Trophoblast cell (in vitro differentiated cells and primary cell): Measurements from ENCODE around the gene PRRC2C.

Source experiments
- DNase-seq, 2 donors: peaks; one replicate each; pipeline ENCODE4 v3.0.0-alpha.2; 2016
- H2AFZ ChIP-seq: 2 replicates; pipeline ENCODE4 v1.6.1; 2013; ENCODE audit warnings: low read length, moderate library complexity, mild to moderate bottlenecking; ENCODE audit not compliant: insufficient read depth, poor library complexity
- H2AK5ac ChIP-seq: 2 replicates; pipeline ENCODE4 v1.6.1; 2013; ENCODE audit warnings: mild to moderate bottlenecking, low read length
- H2BK120ac ChIP-seq: 2 replicates; pipeline ENCODE4 v1.6.1; 2013; ENCODE audit warnings: low read length, mild to moderate bottlenecking, moderate library complexity; ENCODE audit not compliant: insufficient read depth, poor library complexity
- H2BK12ac ChIP-seq: 2 replicates; pipeline ENCODE4 v1.6.1; 2013; ENCODE audit warnings: mild to moderate bottlenecking, low read length, moderate library complexity
- H2BK5ac ChIP-seq: 2 replicates; pipeline ENCODE4 v1.6.1; 2013; ENCODE audit warnings: low read length, low read depth, moderate library complexity, mild to moderate bottlenecking; ENCODE audit not compliant: poor library complexity
- H3K14ac ChIP-seq: 2 replicates; pipeline ENCODE4 v1.6.1; 2013; ENCODE audit warnings: mild to moderate bottlenecking, low read length
- H3K18ac ChIP-seq: 2 replicates; pipeline ENCODE4 v1.6.1; 2013; ENCODE audit warnings: mild to moderate bottlenecking, low read length
- H3K23ac ChIP-seq: 2 replicates; pipeline ENCODE4 v1.6.1; 2013; ENCODE audit warnings: low read length
- H3K27ac ChIP-seq: 2 replicates; pipeline ENCODE4 v1.5.1; 2013; ENCODE audit warnings: low read depth, mild to moderate bottlenecking, inconsistent platforms, low read length, moderate library complexity
- H3K27me3 ChIP-seq: 2 replicates; pipeline ENCODE4 v1.6.1; 2013; ENCODE audit warnings: inconsistent platforms, mild to moderate bottlenecking, low read length, moderate library complexity; ENCODE audit not compliant: insufficient read depth
- H3K36me3 ChIP-seq, 2 experiments: 1 replicate in 1 of 2; 2 replicates in 1 of 2; pipeline ENCODE4 v1.6.1; 2013; ENCODE audit warnings: low read length in 2 of 2, mild to moderate bottlenecking in 2 of 2, moderate library complexity in 1 of 2; ENCODE audit not compliant: insufficient read depth in 2 of 2, control insufficient read depth in 1 of 2
- H3K4ac ChIP-seq: 2 replicates; pipeline ENCODE4 v1.6.1; 2013; ENCODE audit warnings: low read depth, mild to moderate bottlenecking, low read length, moderate library complexity
- H3K4me1 ChIP-seq, 2 experiments: 1 replicate in 1 of 2; 2 replicates in 1 of 2; pipeline ENCODE4 v1.6.1; 2013; ENCODE audit warnings: low read length in 2 of 2, mild to moderate bottlenecking in 2 of 2, moderate library complexity in 1 of 2; ENCODE audit not compliant: insufficient read depth in 2 of 2, control insufficient read depth in 1 of 2
- H3K4me2 ChIP-seq: 2 replicates; pipeline ENCODE4 v1.6.1; 2013; ENCODE audit warnings: inconsistent platforms, mild to moderate bottlenecking, low read length, moderate library complexity
- H3K4me3 ChIP-seq: 2 replicates; pipeline ENCODE4 v1.5.1; 2013; ENCODE audit warnings: mild to moderate bottlenecking, low read depth, low read length, inconsistent platforms
- H3K79me1 ChIP-seq: one replicate; pipeline ENCODE4 v1.6.1; 2013; ENCODE audit warnings: low read length
- H3K79me2 ChIP-seq: 2 replicates; pipeline ENCODE4 v1.6.1; 2013; ENCODE audit warnings: low read length, mild to moderate bottlenecking; ENCODE audit not compliant: control insufficient read depth, insufficient read depth, poor library complexity
- H3K9ac ChIP-seq: 2 replicates; pipeline ENCODE4 v1.6.1; 2013; ENCODE audit warnings: mild to moderate bottlenecking, low read length
- H3K9me3 ChIP-seq: 2 replicates; pipeline ENCODE4 v1.6.1; 2013; ENCODE audit warnings: low read depth, mild to moderate bottlenecking, control low read depth, inconsistent platforms, low read length; ENCODE audit not compliant: insufficient read depth
- H4K12ac ChIP-seq: 2 replicates; pipeline ENCODE4 v1.6.1; 2013; ENCODE audit warnings: low read depth, mild to moderate bottlenecking, low read length, moderate library complexity
- H4K8ac ChIP-seq: 2 replicates; pipeline ENCODE4 v1.6.1; 2013; ENCODE audit warnings: low read depth, mild to moderate bottlenecking, low read length, moderate library complexity
- H4K91ac ChIP-seq: one replicate; pipeline ENCODE4 v1.6.1; 2013; ENCODE audit warnings: low read depth, mild to moderate bottlenecking, low read length, moderate library complexity
- WGBS: extraction: QIAGEN DNeasy Blood & Tissue Kit; methylation state at CpG from one replicate; pipeline ENCODE4 v1.1.7; 2013; ENCODE audit warnings: missing lambda C conversion rate; ENCODE audit not compliant: insufficient read length, insufficient coverage; ENCODE audit errors: extremely low coverage; 5-methylcytosine and 5-hydroxymethylcytosine counted together

The PRRC2C gene

DNA sequence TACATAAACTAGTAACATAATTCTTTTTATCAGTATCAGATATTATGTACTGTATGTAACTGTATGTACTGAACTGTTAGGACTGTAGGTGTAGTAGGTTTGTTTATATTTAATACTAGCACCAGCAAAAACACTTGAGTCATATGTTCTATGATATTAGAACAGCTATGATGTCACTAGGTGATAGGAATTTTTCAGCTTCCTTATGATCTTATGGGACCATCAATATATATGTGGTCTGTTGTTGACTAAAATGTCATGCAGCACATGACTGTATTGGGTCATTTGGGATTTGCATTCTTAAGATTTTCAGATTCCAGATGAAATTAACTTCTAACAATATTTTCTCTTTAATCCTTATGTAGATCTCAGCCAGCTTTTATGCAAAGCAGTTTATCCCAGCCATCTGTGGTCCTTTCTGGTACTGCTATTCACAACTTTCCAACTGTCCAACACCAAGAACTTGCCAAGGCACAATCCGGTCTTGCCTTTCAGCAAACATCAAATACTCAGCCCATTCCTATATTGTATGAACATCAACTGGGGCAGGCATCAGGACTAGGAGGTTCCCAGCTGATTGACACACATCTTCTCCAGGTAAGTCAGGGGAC, 98.4 kb downstream of the PRRC2C start:
- Histone ChIP-seq H2BK12ac (no peak overlapping the region), H3K18ac (no peak overlapping the region), H3K4ac (no peak overlapping the region), H2AK5ac (no peak overlapping the region), H3K4me3 (no peak overlapping the region), H3K79me1 (no peaks in the 10 kb centered on the region), H3K9me3 (no peaks in the 10 kb centered on the region), H2BK5ac (no peak overlapping the region), H3K27me3 (no peaks in the 10 kb centered on the region), H2AFZ (no peak overlapping the region), H2BK120ac (no peak overlapping the region), H3K4me1 (no peaks in the 10 kb centered on the region), H4K8ac (no peak overlapping the region), H3K79me2 (no peaks in the 10 kb centered on the region), H3K36me3 (peaks cover 22 to 37% of the 10 kb centered on the region in 2 experiments), H4K12ac (no peak overlapping the region), H3K9ac (peak overlapping the region; percentile 72), H3K27ac (no peak overlapping the region), H3K23ac (no peak overlapping the region), H3K4me2 (no peak overlapping the region), H3K14ac (no peak overlapping the region), H4K91ac (no peak overlapping the region)
- no CpG with 5 or more reads among the region's 1 CpG for WGBS
- no peak for DNase-seq

GRCh38 chr1:171585715-171586114, 100.4 kb downstream of the PRRC2C start:
- Histone ChIP-seq H3K27ac (no peak overlapping the region), H3K4me3 (no peak overlapping the region), H3K79me2 (no peaks in the 10 kb centered on the region), H3K36me3 (peaks cover 21 to 36% of the 10 kb centered on the region in 2 experiments), H3K23ac (no peak overlapping the region), H2BK120ac (no peak overlapping the region), H3K4me2 (no peak overlapping the region), H2BK12ac (no peak overlapping the region), H3K4me1 (no peaks in the 10 kb centered on the region), H4K91ac (no peak overlapping the region), H2AFZ (no peak overlapping the region), H2BK5ac (no peak overlapping the region), H4K12ac (no peak overlapping the region), H3K9ac (no peak overlapping the region), H3K14ac (no peak overlapping the region), H4K8ac (no peak overlapping the region), H3K4ac (no peak overlapping the region), H3K79me1 (no peaks in the 10 kb centered on the region), H3K9me3 (no peaks in the 10 kb centered on the region), H3K18ac (no peak overlapping the region), H3K27me3 (no peaks in the 10 kb centered on the region), H2AK5ac (no peak overlapping the region)
- no peak for DNase-seq
- no CpG with 5 or more reads among the region's 9 CpGs for WGBS

- Histone ChIP-seq H3K9me3 (no peaks in the 10 kb centered on the region), H3K27me3 (no peaks in the 10 kb centered on the region), H3K36me3 (peaks cover 23 to 45% of the 10 kb centered on the region in 2 experiments), H4K91ac (no peak overlapping the region), H3K4me3 (no peak overlapping the region), H3K9ac (no peak overlapping the region), H2AFZ (no peak overlapping the region), H3K18ac (no peak overlapping the region), H3K23ac (no peak overlapping the region), H3K4me2 (no peak overlapping the region), H4K12ac (no peak overlapping the region), H2BK12ac (no peak overlapping the region), H3K14ac (no peak overlapping the region), H3K4me1 (no peaks in the 10 kb centered on the region), H3K27ac (no peak overlapping the region), H3K79me1 (no peaks in the 10 kb centered on the region), H3K79me2 (no peaks in the 10 kb centered on the region), H4K8ac (no peak overlapping the region), H2AK5ac (no peak overlapping the region), H2BK5ac (no peak overlapping the region), H2BK120ac (no peak overlapping the region), H3K4ac (no peak overlapping the region)
- no CpG with 5 or more reads among the region's 2 CpGs for WGBS
- DNase-seq: no peak
These were observed 102.9 kb downstream of the PRRC2C start for GRCh38 chr1:171588230-171588629.

GRCh38 chr1:171590022-171590421, 104.7 kb downstream of the PRRC2C start:
- Histone ChIP-seq H2AK5ac (no peak overlapping the region), H3K14ac (no peak overlapping the region), H2AFZ (no peak overlapping the region), H3K9me3 (no peaks in the 10 kb centered on the region), H3K23ac (no peak overlapping the region), H4K8ac (no peak overlapping the region), H3K18ac (no peak overlapping the region), H3K4ac (no peak overlapping the region), H4K91ac (no peak overlapping the region), H3K9ac (no peak overlapping the region), H4K12ac (no peak overlapping the region), H3K4me2 (no peak overlapping the region), H3K27me3 (no peaks in the 10 kb centered on the region), H2BK5ac (no peak overlapping the region), H3K27ac (no peak overlapping the region), H3K79me2 (no peaks in the 10 kb centered on the region), H3K4me1 (no peaks in the 10 kb centered on the region), H2BK120ac (no peak overlapping the region), H3K79me1 (no peaks in the 10 kb centered on the region), H3K4me3 (no peak overlapping the region), H3K36me3 (peaks cover 27 to 40% of the 10 kb centered on the region in 2 experiments), H2BK12ac (no peak overlapping the region)
- WGBS: no CpG with 5 or more reads among the region's 1 CpG
- no peak for DNase-seq
